HEK293T (cell line): ENCODE results near the gene AHI1.

ENCODE experiments used
- ARNT ChIP-seq: fragments of 450-650 bp; IDR thresholded peaks from 2 replicates; pipeline ENCODE4 v1.6.1; 2017; ENCODE audit warnings: mild to moderate bottlenecking
- FOXM1 ChIP-seq: fragments of 450-650 bp; IDR thresholded peaks from 2 replicates; pipeline ENCODE4 v1.6.1; 2017; ENCODE audit warnings: mild to moderate bottlenecking, borderline replicate concordance
- SP1 ChIP-seq: fragments of 450-650 bp; IDR thresholded peaks from 2 replicates; pipeline ENCODE4 v1.6.1; 2017

GRCh38 chr6:135496800-135497411 lies 634 bp downstream of the AHI1 start:
- no peak for TF ChIP-seq FOXM1
- no peak for TF ChIP-seq SP1
- no peak for TF ChIP-seq ARNT
